Esophagus muscularis mucosa (tissue), 3 donors: Measurements from ENCODE around the gene SLC25A6.
"Not testable (repeated sequence)": the region's sequence is repeated elsewhere in the genome, so short reads cannot be mapped to it uniquely, and the experiment has no call there.

Source experiments
- CTCF ChIP-seq, 3 experiments: fragments of 200-600 bp in 2 of 3; fragments of 450-650 bp in 1 of 3; sonication (generic) in 2 of 3; IDR thresholded peaks; one replicate each; pipeline ENCODE4 v1.5.1; 2017 to 2019; ENCODE audit warnings: antibody characterized with exemption in 3 of 3, mild to moderate bottlenecking in 2 of 3, moderate library complexity in 1 of 3
- EP300 ChIP-seq: sonication (generic); formaldehyde crosslinking; IDR thresholded peaks from one replicate; pipeline ENCODE4 v1.6.1; 2017; ENCODE audit warnings: antibody characterized with exemption

DNA sequence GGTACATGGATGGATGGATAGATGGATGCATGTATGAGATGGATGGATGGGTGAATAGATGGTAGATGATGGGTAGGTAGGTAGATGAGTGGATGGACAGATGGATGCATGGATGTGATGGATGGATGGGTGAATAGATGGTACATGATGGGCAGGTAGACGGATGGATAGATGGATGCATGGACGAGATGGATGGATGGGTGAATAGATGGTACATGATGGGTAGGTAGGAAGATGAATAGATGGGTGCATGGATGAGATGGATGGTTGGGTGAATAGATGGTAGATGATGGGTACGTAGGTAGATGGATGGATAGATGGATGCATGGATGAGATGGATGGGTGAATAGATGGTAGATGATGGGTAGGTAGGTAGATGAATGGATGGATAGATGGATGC, 12.0 kb upstream of the SLC25A6 start:
- TF ChIP-seq EP300; CTCF (IDR thresholded peaks at IDR 0.05): not testable (repeated sequence)
